ENCODE results near the gene SSH2. TPM values are rescaled to one million over a fixed set of nuclear protein-coding genes. Genes with fewer than 3 reads are reported as not detected.
"Not testable (repeated sequence)": the region's sequence is repeated elsewhere in the genome, so short reads cannot be mapped to it uniquely, and the experiment has no call there.

SSH2 gene
- total RNA-seq, 1 donor from 2014 or later, result 21.9 TPM

GRCh38 chr17:29905879-29906167, 24.2 kb downstream of the SSH2 start:
- H3K27me3 Mint-ChIP-seq (ENCODE audit: unreplicated experiment), result no peaks in the 10 kb centered on the region
- no peak overlapping the region for H3K4me3 Mint-ChIP-seq (ENCODE audit: unreplicated experiment)
- H3K4me1 Mint-ChIP-seq (ENCODE audit: unreplicated experiment), result no peaks in the 10 kb centered on the region
- DNase-seq (ENCODE audit: extremely low spot score, unreplicated experiment), result no peak
- no peak overlapping the region for H3K27ac Mint-ChIP-seq (ENCODE audit: unreplicated experiment)
- peaks cover 10% of the 10 kb centered on the region for H3K9me3 Mint-ChIP-seq (ENCODE audit: unreplicated experiment)
- no peak for TF ChIP-seq CTCF (IDR thresholded peaks at IDR 0.05)
- H3K36me3 Mint-ChIP-seq (ENCODE audit: unreplicated experiment), result no peaks in the 10 kb centered on the region

DNA sequence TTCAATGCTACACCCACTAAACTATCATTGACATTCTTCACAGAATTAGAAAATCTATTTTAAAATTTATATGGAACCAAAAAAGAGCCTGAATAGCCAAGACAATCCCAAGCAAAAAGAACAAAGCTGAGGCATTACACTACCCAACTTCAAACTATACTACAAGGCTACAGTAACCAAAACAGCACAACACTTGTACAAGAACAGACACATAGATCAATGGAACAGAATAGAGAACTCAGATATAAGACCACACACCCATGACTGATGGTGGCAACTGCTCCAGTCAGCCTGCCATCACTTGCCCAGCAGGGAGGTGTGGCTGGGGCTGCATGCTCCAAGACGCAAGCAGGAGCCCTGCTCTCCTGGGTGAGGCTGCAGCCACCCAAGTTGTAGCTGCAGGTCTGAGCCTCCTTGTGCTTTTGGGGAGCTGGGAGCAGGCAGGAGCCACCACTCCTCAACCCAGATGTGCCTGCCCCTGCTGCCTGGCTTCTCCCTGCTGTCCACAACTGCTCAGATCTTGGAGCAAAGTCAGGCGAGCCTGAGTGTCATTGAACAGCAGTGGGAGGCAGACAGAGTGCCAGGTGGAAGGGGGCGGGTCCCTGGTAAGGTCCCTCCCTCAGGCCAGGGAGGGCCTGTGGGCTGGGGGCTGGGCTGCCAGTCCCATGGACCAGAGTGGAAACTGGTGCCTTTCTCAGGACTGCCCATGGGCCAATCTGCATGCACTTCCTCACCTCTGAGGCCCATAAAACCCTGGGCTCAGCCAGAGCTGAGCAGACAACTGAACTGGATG, 24.7 kb downstream of the SSH2 start:
- no peaks in the 10 kb centered on the region for H3K36me3 Mint-ChIP-seq (ENCODE audit: unreplicated experiment)
- H3K27me3 Mint-ChIP-seq (ENCODE audit: unreplicated experiment), result no peaks in the 10 kb centered on the region
- DNase-seq (ENCODE audit: extremely low spot score, unreplicated experiment), result no peak
- peaks cover 10% of the 10 kb centered on the region for H3K9me3 Mint-ChIP-seq (ENCODE audit: unreplicated experiment)
- no peaks in the 10 kb centered on the region for H3K4me1 Mint-ChIP-seq (ENCODE audit: unreplicated experiment)
- no peak for TF ChIP-seq CTCF (IDR thresholded peaks at IDR 0.05)
- H3K27ac Mint-ChIP-seq (ENCODE audit: unreplicated experiment), result no peak overlapping the region
- no peak overlapping the region for H3K4me3 Mint-ChIP-seq (ENCODE audit: unreplicated experiment)

- Mint-ChIP-seq H3K27ac (ENCODE audit: unreplicated experiment) (no peak overlapping the region), H3K4me3 (ENCODE audit: unreplicated experiment) (no peak overlapping the region), H3K4me1 (ENCODE audit: unreplicated experiment) (no peaks in the 10 kb centered on the region), H3K36me3 (ENCODE audit: unreplicated experiment) (no peaks in the 10 kb centered on the region), H3K9me3 (ENCODE audit: unreplicated experiment) (peaks cover 10% of the 10 kb centered on the region), H3K27me3 (ENCODE audit: unreplicated experiment) (no peaks in the 10 kb centered on the region)
- no peak for TF ChIP-seq CTCF (IDR thresholded peaks at IDR 0.05)
- DNase-seq (ENCODE audit: extremely low spot score, unreplicated experiment), result no peak
Observed at GRCh38 chr17:29903471-29903870, 26.6 kb downstream of the SSH2 start.

GRCh38 chr17:29897136-29897535, 32.9 kb downstream of the SSH2 start:
- not testable (repeated sequence) for H3K36me3 Mint-ChIP-seq (ENCODE audit: unreplicated experiment); H3K27me3 Mint-ChIP-seq (ENCODE audit: unreplicated experiment); DNase-seq (ENCODE audit: extremely low spot score, unreplicated experiment); H3K4me1 Mint-ChIP-seq (ENCODE audit: unreplicated experiment); H3K4me3 Mint-ChIP-seq (ENCODE audit: unreplicated experiment); H3K27ac Mint-ChIP-seq (ENCODE audit: unreplicated experiment); H3K9me3 Mint-ChIP-seq (ENCODE audit: unreplicated experiment)

DNA sequence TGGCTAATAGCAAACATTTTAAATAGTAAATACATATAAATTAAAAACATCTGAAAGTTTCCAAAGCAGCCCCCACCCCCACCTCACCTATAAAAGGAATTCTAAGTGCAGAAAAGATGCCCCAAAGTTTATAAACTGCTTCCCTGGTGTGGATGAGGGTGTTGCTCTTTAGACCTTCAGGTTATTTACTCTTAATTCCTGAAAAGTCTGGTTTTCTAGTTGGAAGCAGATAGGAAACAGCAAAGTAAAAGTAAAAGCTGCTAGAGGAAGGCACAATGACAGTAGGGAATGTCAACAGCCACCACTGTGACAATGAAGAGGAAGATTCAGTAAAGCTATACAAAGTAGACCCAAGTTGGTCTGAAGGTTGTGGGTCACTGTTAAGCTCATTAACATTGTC, 37.8 kb downstream of the SSH2 start:
- TF ChIP-seq CTCF (IDR thresholded peaks at IDR 0.05), result no peak
- peaks cover 11% of the 10 kb centered on the region for H3K4me1 Mint-ChIP-seq (ENCODE audit: unreplicated experiment)
- H3K36me3 Mint-ChIP-seq (ENCODE audit: unreplicated experiment), result peaks cover 9% of the 10 kb centered on the region
- H3K4me3 Mint-ChIP-seq (ENCODE audit: unreplicated experiment), result no peak overlapping the region
- H3K9me3 Mint-ChIP-seq (ENCODE audit: unreplicated experiment), result no peaks in the 10 kb centered on the region
- H3K27ac Mint-ChIP-seq (ENCODE audit: unreplicated experiment), result peak overlapping the region; percentile 56
- no peaks in the 10 kb centered on the region for H3K27me3 Mint-ChIP-seq (ENCODE audit: unreplicated experiment)
- no peak for DNase-seq (ENCODE audit: extremely low spot score, unreplicated experiment)

All from osteocyte (in vitro differentiated cells).